Activated naive CD8-positive, alpha-beta T cell treated with anti-CD3 and anti-CD28 coated beads for 36 hours (primary cell): ENCODE measurements around the gene FAM163B. TPM values are rescaled to one million over a fixed set of nuclear protein-coding genes. Genes with fewer than 3 reads are reported as not detected.
"Not testable (repeated sequence)": the region's sequence is repeated elsewhere in the genome, so short reads cannot be mapped to it uniquely, and the experiment has no call there.

Source experiments
- DNase-seq: peaks from one replicate; pipeline ENCODE4 v3.0.0; 2021
- H3K27ac Mint-ChIP-seq: one replicate; pipeline ENCODE4 v1.8.0; 2022; ENCODE audit warnings: mild to moderate bottlenecking, moderate library complexity, mixed read lengths
- H3K27me3 Mint-ChIP-seq: one replicate; pipeline ENCODE4 v1.8.0; 2022; ENCODE audit warnings: mild to moderate bottlenecking, mixed read lengths
- H3K36me3 Mint-ChIP-seq: one replicate; pipeline ENCODE4 v1.8.0; 2021; ENCODE audit warnings: mild to moderate bottlenecking, mixed read lengths
- H3K4me1 Mint-ChIP-seq: one replicate; pipeline ENCODE4 v1.8.0; 2021; ENCODE audit warnings: mixed read lengths
- H3K4me3 Mint-ChIP-seq: one replicate; pipeline ENCODE4 v1.8.0; 2022; ENCODE audit warnings: mild to moderate bottlenecking, moderate library complexity, mixed read lengths
- H3K9me3 Mint-ChIP-seq: one replicate; pipeline ENCODE4 v1.8.0; 2022; ENCODE audit warnings: mixed read lengths
- total RNA-seq, 2 experiments: library from RNA; stranded (reverse); gene quantifications; one replicate each; pipeline ENCODE4 v1.2.3, GENCODE V29; 2021

Gene FAM163B
- total RNA-seq, 2 experiments from 2014 or later, result not detected

GRCh38 chr9:133632806-133633680 is 23.9 kb upstream of the FAM163B start:
- Mint-ChIP-seq H3K9me3 (no peaks in the 10 kb centered on the region), H3K27me3 (no peaks in the 10 kb centered on the region), H3K4me1 (no peaks in the 10 kb centered on the region), H3K4me3 (no peak overlapping the region), H3K36me3 (no peaks in the 10 kb centered on the region), H3K27ac (no peak overlapping the region)
- no peak for DNase-seq

- Mint-ChIP-seq H3K36me3 (no peaks in the 10 kb centered on the region), H3K4me1 (no peaks in the 10 kb centered on the region), H3K27ac (no peak overlapping the region), H3K4me3 (no peak overlapping the region), H3K9me3 (peaks cover 8% of the 10 kb centered on the region), H3K27me3 (no peaks in the 10 kb centered on the region)
- no peak for DNase-seq
Observed at GRCh38 chr9:133631111-133631510, 21.9 kb upstream of the FAM163B start.

- Mint-ChIP-seq H3K9me3 (peaks cover 10% of the 10 kb centered on the region), H3K27ac (no peak overlapping the region), H3K4me3 (no peak overlapping the region), H3K4me1 (no peaks in the 10 kb centered on the region), H3K27me3 (no peaks in the 10 kb centered on the region), H3K36me3 (no peaks in the 10 kb centered on the region)
- DNase-seq, result no peak
Observed at GRCh38 chr9:133629221-133630110, 20.3 kb upstream of the FAM163B start.

GRCh38 chr9:133628766-133629165 is 19.6 kb upstream of the FAM163B start:
- H3K27ac Mint-ChIP-seq, result no peak overlapping the region
- H3K36me3 Mint-ChIP-seq, result no peaks in the 10 kb centered on the region
- no peak for DNase-seq
- no peaks in the 10 kb centered on the region for H3K4me1 Mint-ChIP-seq
- H3K4me3 Mint-ChIP-seq, result no peak overlapping the region
- H3K27me3 Mint-ChIP-seq, result no peaks in the 10 kb centered on the region
- peaks cover 10% of the 10 kb centered on the region for H3K9me3 Mint-ChIP-seq

GRCh38 chr9:133627341-133627740 is 18.2 kb upstream of the FAM163B start:
- H3K9me3 Mint-ChIP-seq, result peaks cover 10% of the 10 kb centered on the region
- H3K27me3 Mint-ChIP-seq, result no peaks in the 10 kb centered on the region
- no peak overlapping the region for H3K27ac Mint-ChIP-seq
- DNase-seq, result no peak
- no peak overlapping the region for H3K4me3 Mint-ChIP-seq
- H3K36me3 Mint-ChIP-seq, result no peaks in the 10 kb centered on the region
- peaks cover 4% of the 10 kb centered on the region for H3K4me1 Mint-ChIP-seq

GRCh38 chr9:133626008-133626407 is 16.8 kb upstream of the FAM163B start:
- H3K27me3 Mint-ChIP-seq, DNase-seq, H3K4me3 Mint-ChIP-seq, H3K27ac Mint-ChIP-seq, H3K36me3 Mint-ChIP-seq: not testable (repeated sequence)
- Mint-ChIP-seq H3K9me3 (peaks cover 13% of the 10 kb centered on the region), H3K4me1 (peaks cover 15% of the 10 kb centered on the region)

GRCh38 chr9:133622555-133622954 is 13.4 kb upstream of the FAM163B start:
- H3K27ac Mint-ChIP-seq, result no peak overlapping the region
- H3K4me1 Mint-ChIP-seq, result peaks cover 34% of the 10 kb centered on the region
- H3K9me3 Mint-ChIP-seq, result peaks cover 13% of the 10 kb centered on the region
- H3K36me3 Mint-ChIP-seq, result peaks cover 6% of the 10 kb centered on the region
- no peak for DNase-seq
- no peak overlapping the region for H3K4me3 Mint-ChIP-seq
- peaks cover 4% of the 10 kb centered on the region for H3K27me3 Mint-ChIP-seq

GRCh38 chr9:133621725-133622267 is 12.6 kb upstream of the FAM163B start:
- H3K4me1 Mint-ChIP-seq, result peaks cover 34% of the 10 kb centered on the region
- DNase-seq, result no peak
- H3K36me3 Mint-ChIP-seq, result peaks cover 6% of the 10 kb centered on the region
- peaks cover 11% of the 10 kb centered on the region for H3K9me3 Mint-ChIP-seq
- H3K4me3 Mint-ChIP-seq, result no peak overlapping the region
- no peak overlapping the region for H3K27ac Mint-ChIP-seq
- peaks cover 4% of the 10 kb centered on the region for H3K27me3 Mint-ChIP-seq

- H3K4me3 Mint-ChIP-seq, result no peak overlapping the region
- H3K9me3 Mint-ChIP-seq, result peaks cover 3% of the 10 kb centered on the region
- H3K36me3 Mint-ChIP-seq, result peaks cover 6% of the 10 kb centered on the region
- no peak overlapping the region for H3K27ac Mint-ChIP-seq
- H3K4me1 Mint-ChIP-seq, result peaks cover 34% of the 10 kb centered on the region
- DNase-seq, result peak; percentile 66
- H3K27me3 Mint-ChIP-seq, result peaks cover 4% of the 10 kb centered on the region
Observed at GRCh38 chr9:133619791-133620190, 10.6 kb upstream of the FAM163B start.

GRCh38 chr9:133618726-133619125 is 9.5 kb upstream of the FAM163B start:
- Mint-ChIP-seq H3K4me1 (peaks cover 34% of the 10 kb centered on the region), H3K9me3 (peaks cover 3% of the 10 kb centered on the region), H3K27ac (no peak overlapping the region), H3K27me3 (peaks cover 4% of the 10 kb centered on the region), H3K36me3 (peaks cover 6% of the 10 kb centered on the region), H3K4me3 (no peak overlapping the region)
- no peak for DNase-seq

GRCh38 chr9:133616643-133617405 is 7.6 kb upstream of the FAM163B start:
- Mint-ChIP-seq H3K36me3 (peaks cover 1% of the 10 kb centered on the region), H3K4me1 (peaks cover 25% of the 10 kb centered on the region), H3K4me3 (no peak overlapping the region), H3K9me3 (peaks cover 2% of the 10 kb centered on the region), H3K27me3 (peaks cover 3% of the 10 kb centered on the region), H3K27ac (no peak overlapping the region)
- DNase-seq, result no peak

GRCh38 chr9:133615606-133616188 is 6.5 kb upstream of the FAM163B start:
- DNase-seq, result no peak
- H3K27me3 Mint-ChIP-seq, result peaks cover 11% of the 10 kb centered on the region
- no peak overlapping the region for H3K4me3 Mint-ChIP-seq
- H3K4me1 Mint-ChIP-seq, result peaks cover 15% of the 10 kb centered on the region
- H3K27ac Mint-ChIP-seq, result no peak overlapping the region
- no peaks in the 10 kb centered on the region for H3K36me3 Mint-ChIP-seq
- no peaks in the 10 kb centered on the region for H3K9me3 Mint-ChIP-seq

- Mint-ChIP-seq H3K4me3 (no peak overlapping the region), H3K9me3 (no peaks in the 10 kb centered on the region), H3K27me3 (peaks cover 16% of the 10 kb centered on the region), H3K4me1 (peaks cover 12% of the 10 kb centered on the region), H3K27ac (no peak overlapping the region), H3K36me3 (no peaks in the 10 kb centered on the region)
- DNase-seq, result no peak
Observed at GRCh38 chr9:133615186-133615585, 6.0 kb upstream of the FAM163B start.

GRCh38 chr9:133614678-133615077 is 5.5 kb upstream of the FAM163B start:
- Mint-ChIP-seq H3K9me3 (no peaks in the 10 kb centered on the region), H3K4me3 (no peak overlapping the region), H3K4me1 (peaks cover 8% of the 10 kb centered on the region), H3K27ac (no peak overlapping the region), H3K36me3 (no peaks in the 10 kb centered on the region), H3K27me3 (peaks cover 21% of the 10 kb centered on the region)
- no peak for DNase-seq
